Upper lobe of left lung (tissue), 6 donors: Measurements from ENCODE around the gene SLC23A2. TPM values are rescaled to one million over a fixed set of nuclear protein-coding genes. Genes with fewer than 3 reads are reported as not detected.
"Not testable (repeated sequence)": the region's sequence is repeated elsewhere in the genome, so short reads cannot be mapped to it uniquely, and the experiment has no call there.

Experiments used
- ATAC-seq, 2 donors: fragments of 200-7000 bp; cut with Tn5 transposase; one replicate each; pipeline ENCODE4 v1.9.1; 2022; ENCODE audit warnings: mild to moderate bottlenecking in 2 of 2, moderate library complexity in 2 of 2; ENCODE audit not compliant: low FRiP score in 2 of 2
- DNase-seq, 2 donors: peaks; one replicate each; pipeline ENCODE4 v3.0.0-alpha.2; 2019 to 2020
- H3K27ac ChIP-seq, 4 donors: fragments of 200-600 bp; sonication (generic); one replicate each; pipeline ENCODE4 v1.5.1; 2016 to 2019
- H3K27me3 ChIP-seq, 4 donors: fragments of 200-600 bp; sonication (generic); one replicate each; pipeline ENCODE4 v1.5.1; 2017 to 2019
- H3K36me3 ChIP-seq, 4 donors: fragments of 200-600 bp; sonication (generic); one replicate each; pipeline ENCODE4 v1.5.1; 2016 to 2019
- H3K4me1 ChIP-seq, 4 donors: fragments of 200-600 bp; sonication (generic); one replicate each; pipeline ENCODE4 v1.5.1; 2018 to 2019
- H3K4me3 ChIP-seq, 4 donors: fragments of 200-600 bp; sonication (generic); one replicate each; pipeline ENCODE4 v1.5.1; 2017 to 2019; ENCODE audit warnings: mild to moderate bottlenecking in 2 of 4, moderate library complexity in 1 of 4
- H3K9me3 ChIP-seq, 4 donors: fragments of 200-600 bp; sonication (generic); one replicate each; pipeline ENCODE4 v1.5.1; 2018 to 2019
- EP300 ChIP-seq, 4 donors: sonication (generic); formaldehyde crosslinking; IDR thresholded peaks; one replicate each; pipeline ENCODE4 v1.5.1; 2017; ENCODE audit warnings: antibody characterized with exemption in 4 of 4, control low read depth in 2 of 4
- POLR2A ChIP-seq, 4 donors: fragments of 450-650 bp; IDR thresholded peaks; one replicate each; pipeline ENCODE4 v1.5.1; 2016 to 2017; ENCODE audit warnings: antibody characterized with exemption in 4 of 4, mild to moderate bottlenecking in 2 of 4
- POLR2AphosphoS5 ChIP-seq, 2 donors: sonication (generic); formaldehyde crosslinking; IDR thresholded peaks; one replicate each; pipeline ENCODE4 v1.5.1; 2017; ENCODE audit warnings: antibody characterized with exemption in 2 of 2
- WGBS, 2 donors: methylation state at CpG; one replicate each; pipeline ENCODE4 v1.1.5; 2017 to 2018; 5-methylcytosine and 5-hydroxymethylcytosine counted together
- total RNA-seq, 6 donors: library from RNA; depleted of rRNA in 4 of 6; stranded (reverse); fragments of >200 nt in 4 of 6; gene quantifications; one replicate each; pipeline versions ENCODE4 v1.1.0 to v1.2.1, GENCODE V29; 2016 to 2021
- TF ChIP-seq, protein P1 (sequence below), 6 experiments: fragments of 450-650 bp in 4 of 6; fragments of 200-600 bp in 2 of 6; sonication (generic) in 2 of 6; IDR thresholded peaks; one replicate each; pipeline ENCODE4 v1.5.1; 2016 to 2019; ENCODE audit warnings: antibody characterized with exemption in 6 of 6
- donor health status: DM: no; HTN: no; CAD: no; lungs with moderate emphysema.
- donor health status: DM: no; HTN: yes; CAD: no; lungs with severe emphysema.

Gene SLC23A2
- total RNA-seq, 6 donors from 2014 or later: 13.1 to 26.2 (median 19.2) TPM

DNA sequence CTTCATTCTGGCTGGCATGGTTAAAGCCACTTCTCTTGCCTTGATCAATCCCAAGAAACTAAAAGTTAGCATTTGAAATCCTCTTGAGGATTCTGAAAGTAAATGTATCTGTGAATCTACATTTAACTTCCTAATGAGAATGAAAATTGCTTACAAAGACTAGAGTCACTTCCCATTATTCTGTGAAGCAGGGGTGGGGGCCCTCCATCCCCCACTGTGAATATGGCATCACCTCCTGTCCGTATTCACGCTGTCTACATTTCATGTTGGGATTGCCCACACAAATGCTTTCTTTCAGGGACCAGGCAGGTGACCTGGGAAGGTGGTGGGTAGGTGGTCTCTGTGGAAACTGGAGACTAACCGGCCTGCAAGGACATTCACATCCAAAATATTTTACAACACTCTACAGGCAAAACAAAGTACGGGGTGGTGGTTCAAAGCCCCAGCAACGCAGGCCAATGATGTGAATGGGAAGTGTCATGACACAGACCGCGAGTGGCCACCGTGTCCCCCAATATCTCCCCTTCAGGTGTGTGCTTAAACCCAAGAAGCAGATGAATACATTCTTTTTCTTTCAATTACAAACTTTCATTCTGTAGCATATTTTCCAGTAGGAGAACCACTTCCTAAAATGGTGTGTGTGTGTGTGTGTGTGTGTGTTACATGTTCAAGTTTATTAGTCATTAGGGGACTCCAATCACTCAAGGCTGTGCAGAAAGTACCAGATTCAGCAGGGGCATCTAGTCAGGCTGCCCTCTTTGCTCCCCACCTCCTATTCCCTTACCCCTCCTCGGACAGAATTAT lies 147.4 kb downstream of the SLC23A2 start:
- 80 to 89% methylated on average over 9 of the region's 9 CpGs for WGBS, 2 donors
- no peaks in the 10 kb centered on the region for H3K9me3 ChIP-seq
- TF ChIP-seq EP300 (IDR thresholded peaks at IDR 0.05) (no peak), POLR2AphosphoS5 (IDR thresholded peaks at IDR 0.05) (no peak), POLR2A (IDR thresholded peaks at IDR 0.05) (no peak)
- TF ChIP-seq, protein P1, sequence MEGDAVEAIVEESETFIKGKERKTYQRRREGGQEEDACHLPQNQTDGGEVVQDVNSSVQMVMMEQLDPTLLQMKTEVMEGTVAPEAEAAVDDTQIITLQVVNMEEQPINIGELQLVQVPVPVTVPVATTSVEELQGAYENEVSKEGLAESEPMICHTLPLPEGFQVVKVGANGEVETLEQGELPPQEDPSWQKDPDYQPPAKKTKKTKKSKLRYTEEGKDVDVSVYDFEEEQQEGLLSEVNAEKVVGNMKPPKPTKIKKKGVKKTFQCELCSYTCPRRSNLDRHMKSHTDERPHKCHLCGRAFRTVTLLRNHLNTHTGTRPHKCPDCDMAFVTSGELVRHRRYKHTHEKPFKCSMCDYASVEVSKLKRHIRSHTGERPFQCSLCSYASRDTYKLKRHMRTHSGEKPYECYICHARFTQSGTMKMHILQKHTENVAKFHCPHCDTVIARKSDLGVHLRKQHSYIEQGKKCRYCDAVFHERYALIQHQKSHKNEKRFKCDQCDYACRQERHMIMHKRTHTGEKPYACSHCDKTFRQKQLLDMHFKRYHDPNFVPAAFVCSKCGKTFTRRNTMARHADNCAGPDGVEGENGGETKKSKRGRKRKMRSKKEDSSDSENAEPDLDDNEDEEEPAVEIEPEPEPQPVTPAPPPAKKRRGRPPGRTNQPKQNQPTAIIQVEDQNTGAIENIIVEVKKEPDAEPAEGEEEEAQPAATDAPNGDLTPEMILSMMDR (IDR thresholded peaks at IDR 0.05): no peak
- H3K4me1 ChIP-seq: peaks cover 4 to 5% (median 5%) of the 10 kb centered on the region in 4 donors
- H3K36me3 ChIP-seq: peaks cover 0 to 31% (median 19%) of the 10 kb centered on the region in 4 donors
- H3K27ac ChIP-seq: no peak overlapping the region
- H3K27me3 ChIP-seq: no peaks in the 10 kb centered on the region
- ATAC-seq (no peak), DNase-seq (no peak)
- H3K4me3 ChIP-seq: no peak overlapping the region

DNA sequence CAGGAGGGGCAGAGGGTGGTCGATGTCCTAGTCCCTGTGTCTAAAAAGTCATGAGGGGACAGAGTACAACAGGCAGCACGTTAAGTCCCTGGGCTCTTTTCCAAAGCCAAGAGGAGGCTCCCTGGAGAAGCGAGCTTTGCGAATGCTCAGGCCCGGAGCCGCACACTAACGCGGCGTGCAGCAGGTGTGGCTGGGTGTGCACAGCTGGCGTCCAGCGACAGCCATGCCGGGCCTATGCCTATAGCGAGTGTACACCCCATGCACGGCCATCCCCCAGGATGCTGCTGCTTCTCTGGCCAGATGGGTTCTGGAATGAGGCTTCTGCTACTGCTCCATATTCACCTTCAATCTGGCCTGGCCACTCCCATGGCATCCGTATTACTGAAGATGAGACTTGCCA lies 148.3 kb downstream of the SLC23A2 start:
- H3K4me3 ChIP-seq: no peak overlapping the region
- peaks cover 0 to 21% (median 12%) of the 10 kb centered on the region in 4 donors for H3K36me3 ChIP-seq
- peak in 1 of 2 donors; percentile 62 for DNase-seq
- no peak overlapping the region for H3K27ac ChIP-seq
- 91 to 98% methylated on average over 10 to 15 of the region's 15 CpGs for WGBS, 2 donors
- H3K27me3 ChIP-seq: no peaks in the 10 kb centered on the region
- TF ChIP-seq, protein P1 (IDR thresholded peaks at IDR 0.05): no peak
- TF ChIP-seq POLR2A (IDR thresholded peaks at IDR 0.05) (no peak), POLR2AphosphoS5 (IDR thresholded peaks at IDR 0.05) (no peak), EP300 (IDR thresholded peaks at IDR 0.05) (no peak)
- no peaks in the 10 kb centered on the region for H3K9me3 ChIP-seq
- peaks cover 4 to 5% (median 5%) of the 10 kb centered on the region in 4 donors for H3K4me1 ChIP-seq
- ATAC-seq: no peak

- H3K4me3 ChIP-seq: no peak overlapping the region
- H3K9me3 ChIP-seq: no peaks in the 10 kb centered on the region
- peaks cover 0 to 14% (median 7%) of the 10 kb centered on the region in 4 donors for H3K36me3 ChIP-seq
- no peak for DNase-seq
- no peak for TF ChIP-seq POLR2AphosphoS5 (IDR thresholded peaks at IDR 0.05)
- no peak for TF ChIP-seq EP300 (IDR thresholded peaks at IDR 0.05)
- no peak for TF ChIP-seq POLR2A (IDR thresholded peaks at IDR 0.05)
- TF ChIP-seq, protein P1 (IDR thresholded peaks at IDR 0.05): no peak
- no peaks in the 10 kb centered on the region for H3K27me3 ChIP-seq
- WGBS, 2 donors: 79 to 87% methylated on average over 5 of the region's 5 CpGs
- no peak overlapping the region for H3K27ac ChIP-seq
- no peaks in the 10 kb centered on the region for H3K4me1 ChIP-seq
- ATAC-seq: no peak
Observed at GRCh38 chr20:4850960-4851359, 150.3 kb downstream of the SLC23A2 start.

GRCh38 chr20:4848829-4849228 lies 152.5 kb downstream of the SLC23A2 start:
- not testable (repeated sequence) for H3K9me3 ChIP-seq
- WGBS, 2 donors: 93 to 99% methylated on average over 3 of the region's 3 CpGs

DNA sequence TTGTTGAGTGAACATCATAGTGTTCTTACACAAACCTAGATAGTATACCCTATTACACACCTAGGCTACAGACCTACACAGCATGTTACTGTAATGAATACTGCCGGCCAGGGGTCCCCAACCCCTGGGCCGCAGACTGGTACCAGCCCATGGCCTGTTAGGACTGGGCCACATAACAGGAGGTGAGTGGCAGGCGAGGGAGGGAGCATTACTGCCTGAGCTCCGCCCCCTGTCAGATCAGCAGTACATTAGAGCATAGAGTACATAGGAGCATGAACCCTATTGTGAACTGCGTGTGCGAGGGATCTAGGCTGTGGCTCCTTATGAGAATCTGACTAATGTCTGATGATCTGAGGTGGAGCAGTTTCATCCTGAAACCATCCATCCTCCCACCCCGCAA lies 153.3 kb downstream of the SLC23A2 start:
- Histone ChIP-seq H3K4me1 (no peaks in the 10 kb centered on the region), H3K9me3 (no peaks in the 10 kb centered on the region), H3K4me3 (no peak overlapping the region), H3K27ac (no peak overlapping the region), H3K27me3 (no peaks in the 10 kb centered on the region), H3K36me3 (peaks cover 0 to 4% (median under 1%) of the 10 kb centered on the region in 4 donors)
- TF ChIP-seq POLR2A (IDR thresholded peaks at IDR 0.05) (no peak), POLR2AphosphoS5 (IDR thresholded peaks at IDR 0.05) (no peak), EP300 (IDR thresholded peaks at IDR 0.05) (no peak)
- TF ChIP-seq, protein P1 (IDR thresholded peaks at IDR 0.05): no peak
- no peak for ATAC-seq
- DNase-seq: no peak
- WGBS, 2 donors: 82 to 88% methylated on average over 7 of the region's 7 CpGs

More at GRCh38 chr20:4848829-4849228, 152.5 kb downstream of the SLC23A2 start:
- DNase-seq, ATAC-seq, H3K4me1 ChIP-seq, H3K4me3 ChIP-seq, H3K36me3 ChIP-seq, H3K27ac ChIP-seq, H3K27me3 ChIP-seq: not testable (repeated sequence)
